Skeletal muscle satellite cell (primary cell): Measurements from ENCODE around the gene CCDC171. TPM values are rescaled to one million over a fixed set of nuclear protein-coding genes. Genes with fewer than 3 reads are reported as not detected.

ENCODE experiments used
- H3K27me3 ChIP-seq: 2 replicates; pipeline ENCODE4 v1.7.0; 2013; ENCODE audit warnings: low read length; ENCODE audit not compliant: control insufficient read depth, insufficient read depth
- H3K36me3 ChIP-seq: 2 replicates; pipeline ENCODE4 v1.7.0; 2013; ENCODE audit warnings: mild to moderate bottlenecking, control low read depth, low read length; ENCODE audit not compliant: insufficient read depth
- H3K4me1 ChIP-seq: 2 replicates; pipeline ENCODE4 v1.7.0; 2013; ENCODE audit warnings: low read length; ENCODE audit not compliant: control insufficient read depth, insufficient read depth
- H3K4me2 ChIP-seq: 2 replicates; pipeline ENCODE4 v1.7.0; 2013; ENCODE audit warnings: mild to moderate bottlenecking, low read length
- H3K4me3 ChIP-seq: 2 replicates; pipeline ENCODE4 v1.7.0; 2013; ENCODE audit warnings: low read length
- H3K9ac ChIP-seq: 2 replicates; pipeline ENCODE4 v1.7.0; 2013; ENCODE audit warnings: mild to moderate bottlenecking, low read depth, low read length, moderate library complexity
- H3K9me3 ChIP-seq: replicated peaks from 2 replicates; pipeline ENCODE4 v1.7.0; 2013; ENCODE audit warnings: mild to moderate bottlenecking, control low read depth, low read length
- small RNA-seq: library from RNA; depleted of rRNA; stranded (forward); fragments of <200 nt; gene quantifications from one replicate; pipeline ENCODE3, GENCODE V24; 2012

CCDC171 gene

DNA sequence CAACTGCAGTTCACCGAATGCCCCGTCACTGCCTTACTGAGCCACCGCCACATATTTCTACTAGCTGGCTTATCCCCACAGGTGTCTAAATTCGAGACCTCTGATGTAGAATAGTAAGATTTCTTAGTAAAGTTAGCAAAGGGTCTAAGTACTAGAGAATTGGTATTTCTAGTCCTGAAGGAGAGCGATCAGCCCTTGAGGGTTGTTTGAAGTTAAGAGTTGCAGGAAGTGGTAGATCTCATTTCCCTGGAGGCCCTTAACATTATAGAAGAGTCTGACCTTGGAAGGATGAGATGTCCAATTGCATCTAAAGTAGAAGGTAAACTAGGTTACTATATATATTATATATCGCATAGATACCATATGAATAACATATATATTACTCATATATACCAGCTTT is 451.8 kb downstream of the CCDC171 start:
- Histone ChIP-seq H3K27me3 (no peaks in the 10 kb centered on the region), H3K36me3 (no peaks in the 10 kb centered on the region), H3K4me3 (no peak overlapping the region), H3K4me1 (peaks cover 36% of the 10 kb centered on the region), H3K4me2 (no peak overlapping the region), H3K9ac (no peak overlapping the region), H3K9me3 (no peaks in the 10 kb centered on the region)

DNA sequence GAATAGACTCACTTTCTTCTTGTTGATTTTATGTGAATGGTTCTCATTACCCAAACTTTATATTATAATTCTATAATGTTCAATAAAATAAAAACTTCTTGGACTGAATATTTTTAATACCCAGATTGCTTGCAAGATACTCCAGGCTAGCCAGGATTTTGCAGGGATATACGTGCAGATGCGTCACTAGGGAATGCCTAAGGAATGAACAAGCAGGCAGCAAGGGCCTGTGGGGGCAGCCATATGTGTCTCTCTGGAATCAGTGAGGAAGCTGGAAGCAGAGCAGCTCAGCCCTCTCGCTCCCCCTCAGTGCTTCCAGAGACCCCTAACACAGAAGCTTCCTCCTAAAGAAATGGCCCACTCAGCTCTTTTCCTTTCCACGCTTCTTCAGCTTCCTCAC is 457.4 kb downstream of the CCDC171 start:
- Histone ChIP-seq H3K27me3 (no peaks in the 10 kb centered on the region), H3K9me3 (no peaks in the 10 kb centered on the region), H3K9ac (no peak overlapping the region), H3K36me3 (no peaks in the 10 kb centered on the region), H3K4me3 (no peak overlapping the region), H3K4me1 (peaks cover 13% of the 10 kb centered on the region), H3K4me2 (no peak overlapping the region)

DNA sequence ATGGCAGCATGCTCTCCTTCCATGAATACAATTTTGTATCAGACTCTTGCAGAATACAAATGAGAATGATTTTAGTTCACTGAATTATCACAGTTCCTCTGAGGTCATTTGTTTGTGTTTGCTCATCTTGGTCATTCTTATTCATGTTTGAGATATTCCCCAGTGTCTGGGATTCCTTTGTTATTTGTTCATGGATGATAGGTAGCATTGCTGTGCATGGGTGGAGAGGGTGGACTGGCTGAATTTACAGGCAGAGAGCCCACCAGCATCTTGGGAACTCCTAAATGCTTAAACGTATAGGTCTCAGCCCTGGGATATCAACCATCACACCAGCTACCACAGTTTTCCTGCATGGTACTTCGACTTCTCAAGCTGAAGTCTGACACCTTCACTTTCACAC is 459.8 kb downstream of the CCDC171 start:
- Histone ChIP-seq H3K9ac (peak overlapping the region; percentile 28), H3K27me3 (no peaks in the 10 kb centered on the region), H3K4me2 (no peak overlapping the region), H3K36me3 (no peaks in the 10 kb centered on the region), H3K9me3 (peaks cover 1% of the 10 kb centered on the region), H3K4me3 (no peak overlapping the region), H3K4me1 (peaks cover 13% of the 10 kb centered on the region)

DNA sequence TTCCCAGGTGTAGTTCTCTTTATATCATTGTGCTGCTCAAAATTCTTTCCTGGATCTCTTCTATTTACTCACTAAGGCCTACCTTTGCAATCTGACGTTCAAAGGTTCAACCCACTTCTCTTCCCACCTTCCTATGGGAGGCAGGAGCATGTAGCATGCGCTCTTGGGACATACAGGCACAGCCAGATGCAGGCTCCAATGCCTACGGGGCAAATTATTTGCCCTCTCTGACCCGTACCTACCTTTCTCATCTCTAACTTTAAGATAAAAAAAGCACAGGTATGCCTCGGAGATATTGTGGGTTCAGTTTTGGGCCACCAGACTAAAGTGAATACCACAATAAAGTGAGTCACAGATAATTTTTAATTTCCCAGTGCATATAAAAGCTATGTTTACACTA is 460.5 kb downstream of the CCDC171 start:
- Histone ChIP-seq H3K27me3 (no peaks in the 10 kb centered on the region), H3K9ac (no peak overlapping the region), H3K4me2 (no peak overlapping the region), H3K9me3 (peaks cover 7% of the 10 kb centered on the region), H3K4me3 (no peak overlapping the region), H3K4me1 (peaks cover 13% of the 10 kb centered on the region), H3K36me3 (no peaks in the 10 kb centered on the region)

DNA sequence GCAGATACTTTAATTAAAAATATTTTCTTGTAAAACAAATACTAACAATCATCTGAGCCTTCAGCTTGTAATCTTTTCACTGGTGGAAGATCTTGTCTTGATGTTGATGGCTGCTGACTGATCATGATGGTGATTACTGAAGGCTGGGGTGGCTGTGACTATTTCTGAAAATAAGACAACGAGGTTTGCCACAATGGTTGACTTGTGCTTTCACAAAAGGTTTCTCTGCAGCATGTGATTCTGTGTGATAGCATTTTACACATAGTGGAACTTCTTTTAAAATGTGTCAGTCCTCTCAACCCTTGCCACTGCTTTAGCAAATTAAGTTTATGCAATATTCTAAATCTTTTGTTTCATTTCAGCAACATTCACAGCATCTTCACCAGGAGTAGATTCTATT is 461.0 kb downstream of the CCDC171 start:
- H3K36me3 ChIP-seq = no peaks in the 10 kb centered on the region
- H3K4me1 ChIP-seq = peaks cover 13% of the 10 kb centered on the region
- no peak overlapping the region for H3K4me3 ChIP-seq
- H3K9ac ChIP-seq = no peak overlapping the region
- no peak overlapping the region for H3K4me2 ChIP-seq
- no peaks in the 10 kb centered on the region for H3K27me3 ChIP-seq
- H3K9me3 ChIP-seq = peaks cover 7% of the 10 kb centered on the region

DNA sequence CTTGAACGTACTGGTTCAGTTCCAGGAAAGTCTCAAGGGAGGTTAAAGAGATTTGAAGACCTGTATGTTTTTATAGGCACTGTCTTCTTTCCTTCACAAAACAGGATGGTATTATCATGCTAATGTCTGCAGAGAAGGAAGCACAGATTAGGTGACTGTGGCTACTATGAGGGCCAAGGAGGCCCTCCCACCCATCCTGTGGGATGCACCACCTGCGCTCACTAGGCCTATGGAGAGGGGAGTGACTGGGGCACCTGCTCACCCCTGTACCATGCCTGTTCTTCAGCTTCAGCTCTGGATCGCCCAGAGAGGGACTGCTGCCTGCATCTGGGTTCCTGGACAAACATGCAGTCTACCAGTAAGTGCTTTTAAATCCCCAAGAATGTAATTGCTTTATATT is 469.4 kb downstream of the CCDC171 start:
- no peak overlapping the region for H3K9ac ChIP-seq
- no peaks in the 10 kb centered on the region for H3K36me3 ChIP-seq
- no peak overlapping the region for H3K4me2 ChIP-seq
- H3K4me3 ChIP-seq = no peak overlapping the region
- H3K27me3 ChIP-seq = no peaks in the 10 kb centered on the region
- peaks cover 7% of the 10 kb centered on the region for H3K9me3 ChIP-seq
- H3K4me1 ChIP-seq = peaks cover 30% of the 10 kb centered on the region

DNA sequence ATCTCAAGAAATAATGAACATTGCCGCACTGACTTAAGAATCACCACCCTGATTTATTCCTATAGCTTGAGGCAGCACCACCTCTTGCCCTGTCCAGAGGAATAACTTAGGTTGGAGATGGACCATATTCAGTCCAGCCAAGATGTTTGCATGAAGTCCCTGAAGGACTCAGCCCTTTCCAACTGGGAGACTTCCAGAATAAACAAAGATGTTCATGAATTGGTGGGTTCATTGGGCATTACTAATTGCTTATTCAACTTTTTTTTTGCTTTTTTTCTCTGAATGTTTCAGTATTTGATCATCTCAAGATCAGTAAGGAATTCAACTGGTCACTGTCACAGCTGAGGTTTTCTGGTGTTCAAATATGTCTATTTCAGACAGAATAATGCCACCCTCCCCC is 470.6 kb downstream of the CCDC171 start:
- no peaks in the 10 kb centered on the region for H3K36me3 ChIP-seq
- H3K4me1 ChIP-seq = peaks cover 43% of the 10 kb centered on the region
- no peak overlapping the region for H3K4me3 ChIP-seq
- H3K4me2 ChIP-seq = peak overlapping the region; percentile 17
- H3K9me3 ChIP-seq = no peaks in the 10 kb centered on the region
- H3K27me3 ChIP-seq = no peaks in the 10 kb centered on the region
- no peak overlapping the region for H3K9ac ChIP-seq

Small RNAs within 50 kb of the gene (small RNA-seq; reads per million reads assigned to genes)
- not detected for gene AL513423.1
- gene HMGN2P16 = not detected
- not detected for gene RN7SL98P
- gene RNU6-14P = 0.28 reads per million
- not detected for gene RNU6-246P
